Liver (tissue), 9 donors: ENCODE results near the gene ARFGAP1. TPM values are rescaled to one million over a fixed set of nuclear protein-coding genes. Genes with fewer than 3 reads are reported as not detected.

Experiments
- DNase-seq: peaks from one replicate; pipeline ENCODE4 v3.0.0-alpha.2; 2017; ENCODE audit warnings: low spot score
- H3K27ac ChIP-seq, 2 donors: one replicate each; pipeline ENCODE4 v1.7.0; 2013; ENCODE audit warnings: inconsistent platforms in 2 of 2, low read length in 2 of 2, control low read depth in 1 of 2, low read depth in 1 of 2, mild to moderate bottlenecking in 1 of 2
- H3K27me3 ChIP-seq, 4 donors: one replicate each; pipeline versions ENCODE4 v1.6.1 to v1.7.0; 2013; ENCODE audit warnings: low read length in 3 of 4, inconsistent platforms in 1 of 4, mild to moderate bottlenecking in 1 of 4, moderate library complexity in 1 of 4; ENCODE audit not compliant: control insufficient read depth in 4 of 4, insufficient read depth in 4 of 4
- H3K36me3 ChIP-seq, 4 donors: one replicate each; pipeline versions ENCODE4 v1.6.1 to v1.7.0; 2013; ENCODE audit warnings: low read length in 3 of 4, mild to moderate bottlenecking in 3 of 4, low read depth in 1 of 4, moderate library complexity in 1 of 4; ENCODE audit not compliant: control insufficient read depth in 4 of 4, insufficient read depth in 3 of 4
- H3K4me1 ChIP-seq, 4 donors: one replicate each; pipeline versions ENCODE4 v1.6.1 to v1.7.0; 2013; ENCODE audit warnings: low read length in 3 of 4, mild to moderate bottlenecking in 3 of 4, moderate library complexity in 1 of 4; ENCODE audit not compliant: control insufficient read depth in 4 of 4, insufficient read depth in 4 of 4
- H3K4me3 ChIP-seq, 3 donors: one replicate each; pipeline versions ENCODE4 v1.6.1 to v1.7.0; 2013; ENCODE audit warnings: low read length in 3 of 3, control low read depth in 1 of 3, low read depth in 1 of 3, mild to moderate bottlenecking in 1 of 3
- H3K9ac ChIP-seq, 2 donors: one replicate each; pipeline ENCODE4 v1.7.0; 2013; ENCODE audit warnings: low read length in 2 of 2, mild to moderate bottlenecking in 2 of 2, moderate library complexity in 2 of 2, control low read depth in 1 of 2, low read depth in 1 of 2
- H3K9me3 ChIP-seq, 4 donors: one replicate each; pipeline versions ENCODE4 v1.6.1 to v1.7.0; 2013; ENCODE audit warnings: low read length in 3 of 4; ENCODE audit not compliant: control insufficient read depth in 4 of 4
- CTCF ChIP-seq: fragments of 150-350 bp; IDR thresholded peaks from 2 replicates; pipeline ENCODE4 v1.5.1; 2017; ENCODE audit warnings: improper control_type of control experiment, low read depth, low read length; ENCODE audit not compliant: missing input control
- EGR1 ChIP-seq, 2 donors: IDR thresholded peaks; 2 replicates each; pipeline ENCODE4 v1.6.1; 2016 to 2018; ENCODE audit warnings: antibody characterized with exemption in 2 of 2, low read depth in 2 of 2
- FOXA1 ChIP-seq: IDR thresholded peaks from 2 replicates; pipeline ENCODE4 v1.6.1; 2016; ENCODE audit warnings: antibody characterized with exemption
- FOXA2 ChIP-seq: IDR thresholded peaks from 2 replicates; pipeline ENCODE4 v1.6.1; 2016; ENCODE audit warnings: antibody characterized with exemption
- GABPA ChIP-seq, 2 donors: IDR thresholded peaks in 1 of 2; conservative IDR thresholded peaks in 1 of 2; 2 replicates each; pipeline ENCODE4 v1.6.1; 2016; ENCODE audit warnings: antibody characterized with exemption in 2 of 2, mild to moderate bottlenecking in 1 of 2, moderate library complexity in 1 of 2
- HNF4A ChIP-seq, 2 donors: conservative IDR thresholded peaks; 2 replicates each; pipeline ENCODE4 v1.6.1; 2016; ENCODE audit warnings: antibody characterized with exemption in 2 of 2, mild to moderate bottlenecking in 2 of 2
- HNF4G ChIP-seq: IDR thresholded peaks from 2 replicates; pipeline ENCODE4 v1.6.1; 2016; ENCODE audit warnings: antibody characterized with exemption
- JUND ChIP-seq, 2 donors: IDR thresholded peaks; 2 replicates each; pipeline ENCODE4 v1.6.1; 2016; ENCODE audit warnings: antibody characterized with exemption in 2 of 2
- MAX ChIP-seq: IDR thresholded peaks from 2 replicates; pipeline ENCODE4 v1.6.1; 2016; ENCODE audit warnings: antibody characterized with exemption
- NR2F2 ChIP-seq: IDR thresholded peaks from 2 replicates; pipeline ENCODE4 v1.6.1; 2016; ENCODE audit warnings: antibody characterized with exemption
- RAD21 ChIP-seq, 2 donors: IDR thresholded peaks; 2 replicates each; pipeline ENCODE4 v1.6.1; 2016; ENCODE audit warnings: antibody characterized with exemption in 2 of 2, mild to moderate bottlenecking in 2 of 2
- RXRA ChIP-seq, 2 donors: IDR thresholded peaks; 2 replicates each; pipeline ENCODE4 v1.6.1; 2017 to 2018; ENCODE audit warnings: antibody characterized with exemption in 2 of 2, mild to moderate bottlenecking in 1 of 2
- SP1 ChIP-seq: IDR thresholded peaks from 2 replicates; pipeline ENCODE4 v1.6.1; 2018; ENCODE audit warnings: antibody characterized with exemption, mild to moderate bottlenecking
- TAF1 ChIP-seq: conservative IDR thresholded peaks from 2 replicates; pipeline ENCODE4 v1.6.1; 2016; ENCODE audit warnings: antibody characterized with exemption, mild to moderate bottlenecking
- YY1 ChIP-seq: IDR thresholded peaks from 2 replicates; pipeline ENCODE4 v1.6.1; 2016; ENCODE audit warnings: antibody characterized with exemption, mild to moderate bottlenecking
- ZBTB33 ChIP-seq: IDR thresholded peaks from 2 replicates; pipeline ENCODE4 v1.6.1; 2016; ENCODE audit warnings: antibody characterized with exemption
- WGBS: extraction: QIAGEN DNeasy Blood & Tissue Kit; methylation state at CpG from one replicate; pipeline ENCODE4 v1.1.7; 2013; 5-methylcytosine and 5-hydroxymethylcytosine counted together
- polyA plus RNA-seq, 2 donors: library from polyadenylated mRNA; stranded (reverse) in 1 of 2; unstranded in 1 of 2; fragments of 200-250 nt in 1 of 2; fragments of >200 nt in 1 of 2; fragmentation: Nextera tagmentation in 1 of 2; extraction: Ambion mirVana in 1 of 2; gene quantifications; one replicate each; pipeline versions ENCODE4 v1.2.1 to v1.2.3, GENCODE V29; 2013 to 2015
- total RNA-seq, 2 donors: library from RNA; depleted of rRNA; stranded (reverse); fragments of >200 nt; gene quantifications; one replicate each; pipeline ENCODE4 v1.2.3, GENCODE V29; 2014
- TF ChIP-seq, protein P1 (sequence below): IDR thresholded peaks from 2 replicates; pipeline ENCODE4 v1.6.1; 2016; ENCODE audit warnings: antibody characterized with exemption, mild to moderate bottlenecking
- TF ChIP-seq, protein P2 (sequence below): IDR thresholded peaks from 2 replicates; pipeline ENCODE4 v1.6.1; 2016; ENCODE audit warnings: antibody characterized with exemption
- donor health status: healthy.
- donor health status: healthy.
- donor health status: healthy.
- donor health status: healthy.
- donor health status: healthy.

The ARFGAP1 gene
- total and polyA plus RNA-seq, 4 donors = 11.2 to 29.7 (median 21.8) TPM

GRCh38 chr20:63284981-63285524 lies 12.4 kb downstream of the ARFGAP1 start:
- Histone ChIP-seq H3K4me3 (no peak overlapping the region), H3K4me1 (no peaks in the 10 kb centered on the region), H3K9ac (no peak overlapping the region), H3K36me3 (peaks cover 5 to 59% (median 13%) of the 10 kb centered on the region in 4 donors), H3K27ac (no peak overlapping the region), H3K9me3 (no peaks in the 10 kb centered on the region), H3K27me3 (no peaks in the 10 kb centered on the region)
- 91% methylated on average over 13 of the region's 13 CpGs for WGBS
- no peak for TF ChIP-seq HNF4G
- TF ChIP-seq, protein P1, sequence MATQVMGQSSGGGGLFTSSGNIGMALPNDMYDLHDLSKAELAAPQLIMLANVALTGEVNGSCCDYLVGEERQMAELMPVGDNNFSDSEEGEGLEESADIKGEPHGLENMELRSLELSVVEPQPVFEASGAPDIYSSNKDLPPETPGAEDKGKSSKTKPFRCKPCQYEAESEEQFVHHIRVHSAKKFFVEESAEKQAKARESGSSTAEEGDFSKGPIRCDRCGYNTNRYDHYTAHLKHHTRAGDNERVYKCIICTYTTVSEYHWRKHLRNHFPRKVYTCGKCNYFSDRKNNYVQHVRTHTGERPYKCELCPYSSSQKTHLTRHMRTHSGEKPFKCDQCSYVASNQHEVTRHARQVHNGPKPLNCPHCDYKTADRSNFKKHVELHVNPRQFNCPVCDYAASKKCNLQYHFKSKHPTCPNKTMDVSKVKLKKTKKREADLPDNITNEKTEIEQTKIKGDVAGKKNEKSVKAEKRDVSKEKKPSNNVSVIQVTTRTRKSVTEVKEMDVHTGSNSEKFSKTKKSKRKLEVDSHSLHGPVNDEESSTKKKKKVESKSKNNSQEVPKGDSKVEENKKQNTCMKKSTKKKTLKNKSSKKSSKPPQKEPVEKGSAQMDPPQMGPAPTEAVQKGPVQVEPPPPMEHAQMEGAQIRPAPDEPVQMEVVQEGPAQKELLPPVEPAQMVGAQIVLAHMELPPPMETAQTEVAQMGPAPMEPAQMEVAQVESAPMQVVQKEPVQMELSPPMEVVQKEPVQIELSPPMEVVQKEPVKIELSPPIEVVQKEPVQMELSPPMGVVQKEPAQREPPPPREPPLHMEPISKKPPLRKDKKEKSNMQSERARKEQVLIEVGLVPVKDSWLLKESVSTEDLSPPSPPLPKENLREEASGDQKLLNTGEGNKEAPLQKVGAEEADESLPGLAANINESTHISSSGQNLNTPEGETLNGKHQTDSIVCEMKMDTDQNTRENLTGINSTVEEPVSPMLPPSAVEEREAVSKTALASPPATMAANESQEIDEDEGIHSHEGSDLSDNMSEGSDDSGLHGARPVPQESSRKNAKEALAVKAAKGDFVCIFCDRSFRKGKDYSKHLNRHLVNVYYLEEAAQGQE = no peak
- TF ChIP-seq JUND (IDR thresholded peaks at IDR 0.05) = no peak
- no peak for TF ChIP-seq MAX
- no peak for TF ChIP-seq SP1
- TF ChIP-seq FOXA1 = no peak
- TF ChIP-seq ZBTB33 = no peak
- TF ChIP-seq NR2F2 = no peak
- no peak for TF ChIP-seq RAD21 (IDR thresholded peaks at IDR 0.05)
- TF ChIP-seq, protein P2, sequence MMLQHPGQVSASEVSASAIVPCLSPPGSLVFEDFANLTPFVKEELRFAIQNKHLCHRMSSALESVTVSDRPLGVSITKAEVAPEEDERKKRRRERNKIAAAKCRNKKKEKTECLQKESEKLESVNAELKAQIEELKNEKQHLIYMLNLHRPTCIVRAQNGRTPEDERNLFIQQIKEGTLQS = no peak
- no peak for TF ChIP-seq GABPA (IDR thresholded peaks at IDR 0.05 in 1 of 2, conservative IDR thresholded peaks at IDR 0.05 in 1 of 2)
- TF ChIP-seq YY1 = no peak
- no peak for TF ChIP-seq EGR1 (IDR thresholded peaks at IDR 0.05; ENCODE audit: low read depth in 2 of 2)
- no peak for TF ChIP-seq HNF4A (conservative IDR thresholded peaks at IDR 0.05)
- TF ChIP-seq TAF1 = no peak
- no peak for TF ChIP-seq FOXA2
- TF ChIP-seq CTCF = no peak
- no peak for TF ChIP-seq RXRA (IDR thresholded peaks at IDR 0.05)
- no peak for DNase-seq
